ENCODE data around the gene KCNJ10.

The KCNJ10 gene

GRCh38 chr1:160105155-160105554 is 35.2 kb upstream of the KCNJ10 start:
- TF ChIP-seq ZNF274 (IDR thresholded peaks at IDR 0.05; ENCODE audit: low read depth, low read length) = no peak
- no peak overlapping the region for H3K4me3 ChIP-seq (ENCODE audit: low read length)

GRCh38 chr1:160104486-160104885 is 34.5 kb upstream of the KCNJ10 start:
- TF ChIP-seq ZNF274 (IDR thresholded peaks at IDR 0.05; ENCODE audit: low read depth, low read length) = no peak
- H3K4me3 ChIP-seq (ENCODE audit: low read length) = no peak overlapping the region

DNA sequence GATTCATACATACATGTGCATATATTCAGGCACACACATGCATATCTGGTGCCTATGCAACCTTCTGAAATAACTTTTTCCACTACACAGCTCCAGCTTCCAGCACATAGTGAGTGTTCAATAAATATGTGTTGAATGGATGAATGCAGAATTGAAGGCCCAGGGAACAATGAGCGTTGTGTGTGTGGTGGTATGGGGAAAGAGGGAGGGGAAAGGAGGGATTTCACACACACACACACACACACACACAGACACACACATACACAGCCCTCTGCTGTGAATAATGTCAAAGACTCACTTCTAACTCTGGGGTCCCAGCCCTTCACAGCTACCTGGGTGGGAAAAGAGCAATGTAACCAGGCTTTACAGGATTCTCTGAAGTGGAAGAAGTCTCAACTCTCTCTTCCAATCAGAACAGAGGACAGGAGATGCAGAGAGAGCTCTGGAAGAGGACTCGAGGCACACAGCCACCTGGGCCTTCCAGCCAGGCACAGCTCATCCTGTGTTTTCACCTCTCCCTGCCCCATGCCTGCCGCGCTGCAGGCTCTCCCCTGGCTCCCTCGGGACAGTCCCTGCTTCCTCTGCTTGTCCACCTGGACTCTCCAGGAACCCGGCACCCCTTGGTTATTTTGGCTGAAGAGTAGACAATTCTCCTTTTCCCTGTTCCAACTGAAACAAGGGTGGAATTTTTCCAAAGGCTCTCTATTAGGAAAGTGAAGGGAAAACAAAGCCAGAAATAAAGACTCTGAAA is 33.9 kb upstream of the KCNJ10 start:
- no peak overlapping the region for H3K4me3 ChIP-seq (ENCODE audit: low read length)
- TF ChIP-seq ZNF274 (IDR thresholded peaks at IDR 0.05; ENCODE audit: low read depth, low read length) = no peak

- TF ChIP-seq ZNF274 (IDR thresholded peaks at IDR 0.05; ENCODE audit: low read depth, low read length) = no peak
- no peak overlapping the region for H3K4me3 ChIP-seq (ENCODE audit: low read length)
Measured at GRCh38 chr1:160101717-160102522, 32.0 kb upstream of the KCNJ10 start.

- H3K4me3 ChIP-seq (ENCODE audit: low read length) = no peak overlapping the region
- TF ChIP-seq ZNF274 (IDR thresholded peaks at IDR 0.05; ENCODE audit: low read depth, low read length) = no peak
Measured at GRCh38 chr1:160101037-160101716, 31.2 kb upstream of the KCNJ10 start.

DNA sequence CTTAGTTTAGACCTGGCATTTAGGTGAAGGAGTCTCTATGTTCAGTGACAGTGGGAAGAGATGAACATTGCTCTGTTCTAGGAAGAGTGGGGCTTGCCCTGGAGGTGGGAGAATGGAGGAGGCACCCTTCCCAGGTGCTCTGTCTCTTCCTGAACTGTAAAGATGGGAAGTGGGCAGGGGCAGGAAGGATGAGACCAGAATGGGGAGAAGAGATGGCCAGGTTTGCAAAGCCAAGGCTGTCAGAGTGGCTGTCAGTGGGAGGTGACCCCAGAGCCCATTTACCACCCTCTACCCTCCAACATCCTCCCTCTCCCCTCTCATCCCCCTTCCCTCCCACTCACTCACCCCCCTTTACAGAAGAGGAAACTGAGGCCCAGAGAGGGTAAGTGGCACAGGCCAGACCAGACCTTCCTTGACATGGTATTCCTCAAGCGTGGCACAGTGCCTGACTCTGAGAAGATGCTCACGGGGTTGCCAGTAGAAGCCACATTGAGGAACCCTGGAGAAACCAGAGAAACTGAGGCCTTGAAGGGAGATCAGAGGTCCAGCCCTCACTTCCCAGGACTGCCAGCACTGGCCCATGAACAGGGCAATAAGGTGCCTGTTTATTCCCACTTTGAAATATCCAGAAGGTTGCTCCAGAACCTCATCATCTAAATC is 29.9 kb upstream of the KCNJ10 start:
- H3K4me3 ChIP-seq (ENCODE audit: low read length) = no peak overlapping the region
- TF ChIP-seq ZNF274 (IDR thresholded peaks at IDR 0.05; ENCODE audit: low read depth, low read length) = no peak

DNA sequence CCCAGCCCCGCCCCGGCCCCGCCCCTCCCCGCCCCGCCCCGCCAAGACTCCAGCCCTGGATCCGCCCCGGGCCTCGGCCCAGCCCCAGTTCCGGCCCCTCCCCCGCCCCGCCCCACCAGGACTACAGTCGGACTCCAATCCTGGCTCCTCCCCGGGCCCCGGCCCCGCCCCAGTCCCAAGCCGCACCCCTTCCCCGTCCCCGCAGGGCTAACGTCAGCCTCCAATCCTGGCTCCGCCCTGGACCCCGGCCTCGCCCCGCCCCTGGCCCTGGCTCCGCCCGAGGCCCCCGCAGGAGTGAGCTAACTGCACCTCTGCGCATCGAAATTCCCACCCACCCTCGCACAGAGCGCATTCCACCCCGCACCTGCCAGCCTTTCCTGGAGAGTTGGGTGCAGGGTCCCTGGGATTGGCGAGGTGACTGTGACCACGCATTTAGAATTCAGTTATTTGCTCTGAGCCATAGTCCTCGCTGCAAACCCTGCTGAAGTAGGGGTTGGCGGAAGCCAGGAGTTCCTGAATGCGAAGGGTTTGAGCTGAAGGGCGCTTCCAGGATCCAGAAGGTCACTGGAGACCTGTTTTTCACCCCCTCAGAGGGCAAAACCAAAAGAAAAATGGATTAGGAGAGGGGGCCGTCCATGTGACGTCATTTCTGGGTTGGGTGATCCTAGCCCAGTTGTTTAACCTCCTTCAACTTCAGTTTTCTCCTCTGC is 29.0 kb upstream of the KCNJ10 start:
- no peak for TF ChIP-seq ZNF274 (IDR thresholded peaks at IDR 0.05; ENCODE audit: low read depth, low read length)
- H3K4me3 ChIP-seq (ENCODE audit: low read length) = peak overlapping the region; percentile 59; the same call in 1 of the 2 replicates

GRCh38 chr1:160097911-160098851 is 28.2 kb upstream of the KCNJ10 start, which contains the start of gene IGSF8:
IGSF8 (minus strand) TSS chr1:160098619; CDS start chr1:160098472, 147 bp downstream.
- no peak for TF ChIP-seq ZNF274 (IDR thresholded peaks at IDR 0.05; ENCODE audit: low read depth, low read length)
- peak within 1 kb of the TSS; percentile 90 for H3K4me3 ChIP-seq (ENCODE audit: low read length)

DNA sequence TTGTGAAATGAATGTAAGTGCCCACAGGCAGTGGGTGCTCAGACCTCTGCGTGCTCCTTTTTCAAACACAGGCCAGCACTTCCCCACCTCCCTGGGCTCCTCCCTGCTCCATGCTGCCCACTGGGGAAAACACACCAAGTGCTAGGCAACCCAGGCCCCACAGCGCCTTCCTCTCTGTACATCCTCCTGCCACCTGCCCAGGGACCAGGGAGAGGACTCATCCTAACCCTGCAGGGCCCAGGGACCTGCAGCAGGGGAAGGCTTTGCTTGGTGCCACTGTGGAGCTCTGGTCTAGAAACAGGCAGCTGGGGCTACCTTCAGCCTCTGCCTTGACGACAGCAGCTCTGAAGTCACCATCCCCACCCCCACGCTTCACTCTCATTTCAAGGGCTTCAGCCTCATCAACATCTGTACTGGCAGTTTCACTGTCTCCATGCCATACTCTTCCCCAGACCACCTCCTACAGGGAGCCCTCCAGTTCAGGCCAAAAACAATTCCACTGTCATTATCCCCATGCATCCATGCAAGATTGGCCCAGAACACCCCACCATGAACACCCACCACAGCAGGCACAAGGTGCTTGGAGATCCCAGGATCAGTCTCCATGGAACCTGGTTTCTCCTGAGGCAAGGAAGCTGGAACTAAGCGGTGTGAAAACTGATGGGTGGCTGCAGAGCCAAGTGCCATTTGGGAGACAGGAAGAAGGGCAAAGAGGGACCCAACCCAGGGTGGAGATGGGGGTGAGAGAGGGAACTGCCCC is 27.4 kb upstream of the KCNJ10 start:
- H3K4me3 ChIP-seq (ENCODE audit: low read length) = peak overlapping the region; percentile 90; the same call in 1 of the 2 replicates
- TF ChIP-seq ZNF274 (IDR thresholded peaks at IDR 0.05; ENCODE audit: low read depth, low read length) = no peak

- no peak overlapping the region for H3K4me3 ChIP-seq (ENCODE audit: low read length)
- TF ChIP-seq ZNF274 (IDR thresholded peaks at IDR 0.05; ENCODE audit: low read depth, low read length) = no peak
Measured at GRCh38 chr1:160096274-160097116, 26.5 kb upstream of the KCNJ10 start.
